HG02623 (cell line): ENCODE results near the gene SH3BP5.
A peak's percentile ranks its signal among the peaks of the same experiment; 100 is the strongest.

Experiments used
- ATAC-seq: cut with Tn5 transposase; IDR thresholded peaks from one replicate; pipeline ENCODE4 v1.9.1; 2021; ENCODE audit warnings: moderate library complexity; ENCODE audit not compliant: unreplicated experiment

The SH3BP5 gene

GRCh38 chr3:15300323-15301078 lies 31.9 kb downstream of the SH3BP5 start:
- ATAC-seq = no peak

GRCh38 chr3:15299036-15299435 lies 33.4 kb downstream of the SH3BP5 start:
- no peak for ATAC-seq

- no peak for ATAC-seq
Measured at GRCh38 chr3:15298504-15298903, 33.9 kb downstream of the SH3BP5 start.

GRCh38 chr3:15297608-15298350 lies 34.6 kb downstream of the SH3BP5 start:
- ATAC-seq = no peak

- ATAC-seq = no peak
Measured at GRCh38 chr3:15295506-15295905, 36.9 kb downstream of the SH3BP5 start.

- no peak for ATAC-seq
Measured at GRCh38 chr3:15294929-15295328, 37.5 kb downstream of the SH3BP5 start.

- no peak for ATAC-seq
Measured at GRCh38 chr3:15292765-15293522, 39.4 kb downstream of the SH3BP5 start.

GRCh38 chr3:15291589-15292541 lies 40.5 kb downstream of the SH3BP5 start:
- ATAC-seq = peak; percentile 72

- no peak for ATAC-seq
Measured at GRCh38 chr3:15290736-15291135, 41.6 kb downstream of the SH3BP5 start.

GRCh38 chr3:15289661-15290060 lies 42.7 kb downstream of the SH3BP5 start:
- no peak for ATAC-seq

GRCh38 chr3:15288331-15289035 lies 43.9 kb downstream of the SH3BP5 start:
- ATAC-seq = no peak

- no peak for ATAC-seq
Measured at GRCh38 chr3:15287565-15288330, 44.6 kb downstream of the SH3BP5 start.

GRCh38 chr3:15286022-15286421 lies 46.4 kb downstream of the SH3BP5 start:
- ATAC-seq = no peak

GRCh38 chr3:15284121-15284889 lies 48.1 kb downstream of the SH3BP5 start:
- ATAC-seq = no peak

GRCh38 chr3:15283702-15284101 lies 48.7 kb downstream of the SH3BP5 start:
- no peak for ATAC-seq

GRCh38 chr3:15281817-15282216 lies 50.6 kb downstream of the SH3BP5 start:
- ATAC-seq = no peak

GRCh38 chr3:15280853-15281532 lies 51.4 kb downstream of the SH3BP5 start:
- no peak for ATAC-seq
